Measurements from ENCODE around the gene TAF11.
"Not testable (repeated sequence)": the region's sequence is repeated elsewhere in the genome, so short reads cannot be mapped to it uniquely, and the experiment has no call there.

The TAF11 gene, protein sequence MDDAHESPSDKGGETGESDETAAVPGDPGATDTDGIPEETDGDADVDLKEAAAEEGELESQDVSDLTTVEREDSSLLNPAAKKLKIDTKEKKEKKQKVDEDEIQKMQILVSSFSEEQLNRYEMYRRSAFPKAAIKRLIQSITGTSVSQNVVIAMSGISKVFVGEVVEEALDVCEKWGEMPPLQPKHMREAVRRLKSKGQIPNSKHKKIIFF

DNA sequence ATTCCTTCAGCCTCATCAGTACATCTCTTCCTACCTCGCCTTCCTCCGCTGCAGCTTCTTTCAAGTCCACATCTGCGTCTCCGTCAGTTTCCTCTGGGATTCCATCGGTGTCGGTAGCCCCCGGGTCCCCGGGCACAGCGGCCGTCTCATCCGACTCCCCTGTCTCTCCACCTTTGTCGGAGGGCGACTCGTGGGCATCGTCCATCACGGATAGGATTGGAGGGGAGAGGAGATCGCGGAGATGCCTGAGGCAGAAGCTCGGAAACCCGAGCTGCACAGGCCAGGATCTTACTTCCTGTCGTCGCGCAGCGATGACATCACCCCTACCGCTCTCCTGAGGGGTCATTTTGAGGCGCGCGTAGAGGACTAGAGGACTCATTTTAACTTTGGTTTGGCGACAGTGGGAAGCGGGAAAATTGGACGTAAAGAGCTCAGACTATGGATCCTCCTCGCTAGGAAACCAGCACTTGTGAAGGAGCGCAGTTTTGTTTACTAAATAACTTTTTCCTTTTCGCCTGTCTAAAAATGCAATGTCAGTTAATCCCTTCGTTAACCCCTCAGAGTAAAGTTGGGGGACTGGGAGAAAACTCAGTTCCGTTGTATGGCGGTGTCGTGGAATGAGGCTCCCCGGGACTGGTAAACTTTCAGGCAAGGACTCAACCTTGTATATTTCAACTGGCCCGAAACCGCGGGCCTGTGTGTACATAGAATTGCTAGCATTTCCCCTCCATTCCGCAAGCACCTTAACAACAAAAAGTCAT is at the start of gene TAF11:
TAF11 (minus strand) TSS at position 290 of the 761 bp plus-strand sequence; CDS start at position 205, 85 bp downstream.
- intact Hi-C loops (cut with DNase I) = loop anchor here (5.0 to 10.0 kb wide), 2 partner anchors 131 to 257 kb away; partner anchors contain the start of genes SNRPC and TCP11

DNA sequence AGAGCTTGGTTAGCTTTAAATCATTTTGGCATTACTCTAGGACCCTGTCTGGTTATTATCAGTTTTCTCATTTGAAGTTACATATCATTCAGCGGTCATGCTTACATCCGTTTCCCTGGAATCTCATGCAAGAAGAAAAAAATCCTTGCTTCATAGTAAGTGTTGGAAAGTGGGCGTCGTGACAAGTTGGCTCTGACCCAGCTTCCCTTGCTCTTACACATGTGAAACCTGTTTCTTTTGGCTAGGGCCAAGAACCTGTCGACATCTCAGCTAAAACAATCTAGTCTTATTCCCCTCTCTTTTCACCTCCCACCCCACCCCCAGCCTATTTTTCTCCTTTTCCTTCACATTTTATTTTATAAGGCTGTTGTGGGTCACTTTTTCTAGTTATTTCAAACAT is 46.7 kb upstream of the TAF11 start:
- peak in 1 of 10 donors; percentile 13 for DNase-seq
- intact Hi-C loops (cut with DNase I) = no loop called here

More for the DNA sequence above, at the start of gene TAF11:
- DNase-seq = peak; percentile 88 to 98 (median 92)

DNA sequence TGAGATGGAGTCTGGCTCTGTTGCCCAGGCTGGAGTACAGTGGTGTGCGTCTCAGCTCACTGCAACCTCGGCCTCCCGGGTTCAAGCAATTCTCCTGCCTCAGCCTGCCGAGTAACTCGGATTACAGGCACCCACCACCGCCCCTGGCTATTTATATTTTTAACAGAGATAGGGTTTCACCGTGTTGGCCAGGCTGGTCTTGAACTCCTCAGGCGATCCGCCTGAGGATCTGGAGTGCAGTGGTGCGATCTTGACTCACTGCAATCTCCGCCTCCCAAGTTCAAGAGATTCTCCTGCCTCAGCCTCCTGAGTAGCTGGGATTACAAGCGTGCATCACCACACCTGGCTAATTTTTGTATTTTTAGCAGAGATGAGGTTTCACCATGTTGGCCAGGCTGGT is 44.4 kb upstream of the TAF11 start:
- intact Hi-C loops (cut with DNase I); DNase-seq: not testable (repeated sequence)

DNA sequence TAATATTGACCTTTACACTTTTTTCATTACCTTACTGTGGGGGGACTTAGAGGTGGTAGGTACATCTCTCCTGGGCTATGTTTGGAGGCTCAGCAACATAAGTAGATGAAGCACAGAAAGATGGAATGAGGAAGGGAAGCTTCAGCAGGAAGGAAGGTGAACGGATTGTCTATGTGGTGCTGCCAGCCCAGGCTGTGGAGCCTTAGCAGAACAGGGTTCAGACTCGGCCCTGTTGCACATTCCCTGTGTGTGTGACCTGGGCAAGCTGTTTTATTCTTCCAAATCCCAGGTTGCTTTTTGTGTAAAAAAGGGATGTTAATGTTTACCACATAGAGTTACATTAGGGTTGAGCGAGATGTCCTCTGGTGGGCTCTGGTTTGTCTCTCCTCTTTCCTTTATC is 42.4 kb upstream of the TAF11 start:
- DNase-seq = no peak
- intact Hi-C loops (cut with DNase I) = no loop called here

DNA sequence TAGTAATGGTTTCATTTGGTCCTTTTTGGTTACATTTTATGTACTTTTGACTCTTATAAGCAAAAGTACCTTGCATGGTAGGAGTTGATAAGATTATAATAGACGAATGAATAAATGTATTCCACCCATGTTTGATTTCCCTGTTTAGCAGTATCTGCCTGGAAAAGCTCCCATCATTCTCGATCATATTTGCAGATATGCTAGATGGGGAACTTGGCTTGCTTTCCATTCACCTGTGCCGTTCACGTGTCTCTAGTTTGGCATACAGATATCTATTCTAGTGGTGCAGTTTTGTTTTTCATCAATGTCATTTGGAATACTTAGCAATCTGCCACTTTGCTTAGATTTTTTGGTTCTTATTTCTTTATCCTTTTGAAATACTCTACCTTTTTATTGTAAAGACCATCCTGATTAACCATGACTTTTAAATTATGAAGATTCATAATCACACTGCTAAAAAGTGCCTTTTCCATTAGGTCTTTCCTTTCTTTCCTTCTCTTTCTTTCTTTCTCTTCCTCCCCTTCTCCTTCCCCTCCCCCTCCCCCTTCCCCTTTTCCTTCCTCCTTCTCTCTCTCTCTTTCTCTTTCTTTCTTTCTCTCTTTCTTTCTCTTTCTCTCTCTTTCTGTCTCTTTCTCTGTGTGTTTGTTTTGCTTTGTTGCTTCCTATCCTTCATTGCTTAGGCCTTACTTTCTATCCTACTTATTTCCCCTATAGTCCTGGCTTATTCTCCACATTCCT is 41.6 kb upstream of the TAF11 start:
- intact Hi-C loops (cut with DNase I) = no loop called here

DNA sequence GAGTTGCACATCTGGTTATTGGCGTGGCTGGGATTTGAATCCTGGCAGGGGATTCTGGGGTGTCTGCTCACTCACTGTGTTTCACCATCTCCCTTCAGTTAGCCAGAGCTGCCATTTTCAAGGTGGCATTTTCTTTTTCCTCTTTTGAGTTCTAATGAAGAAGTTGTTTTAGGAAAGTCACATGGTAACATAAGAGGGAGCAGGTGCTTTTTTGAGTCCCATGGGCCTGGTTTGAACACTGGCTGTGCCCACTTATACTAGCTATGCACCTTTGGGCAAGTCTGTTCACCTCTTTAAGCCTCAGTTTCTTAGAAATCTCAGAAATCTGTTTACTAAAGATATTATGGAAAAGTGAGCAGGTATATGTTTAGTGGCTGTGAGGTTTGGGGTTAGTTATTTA is 40.9 kb upstream of the TAF11 start:
- DNase-seq = no peak
- intact Hi-C loops (cut with DNase I) = no loop called here

More for the DNA sequence above, 41.6 kb upstream of the TAF11 start:
- DNase-seq = no peak

DNA sequence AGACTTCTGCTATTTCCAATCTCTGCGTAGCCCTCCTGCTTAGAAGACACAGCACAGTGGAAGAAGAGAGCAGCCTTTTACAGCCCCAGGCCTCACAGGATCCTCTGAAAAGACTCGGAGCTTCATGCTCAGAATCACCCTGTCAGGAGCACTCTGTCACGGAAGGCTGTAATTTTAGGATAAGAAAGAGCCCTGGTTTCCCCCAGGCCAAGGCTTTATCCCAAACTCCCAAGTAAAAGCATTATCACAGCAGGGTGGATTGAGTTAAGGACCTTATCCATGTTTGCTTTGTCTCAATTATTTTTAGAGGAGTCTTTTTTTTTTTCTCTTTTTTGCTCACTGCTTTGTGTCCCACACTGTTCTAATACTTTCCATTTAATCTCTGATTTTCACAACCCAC is 40.4 kb upstream of the TAF11 start:
- DNase-seq = no peak
- intact Hi-C loops (cut with DNase I) = no loop called here

DNA sequence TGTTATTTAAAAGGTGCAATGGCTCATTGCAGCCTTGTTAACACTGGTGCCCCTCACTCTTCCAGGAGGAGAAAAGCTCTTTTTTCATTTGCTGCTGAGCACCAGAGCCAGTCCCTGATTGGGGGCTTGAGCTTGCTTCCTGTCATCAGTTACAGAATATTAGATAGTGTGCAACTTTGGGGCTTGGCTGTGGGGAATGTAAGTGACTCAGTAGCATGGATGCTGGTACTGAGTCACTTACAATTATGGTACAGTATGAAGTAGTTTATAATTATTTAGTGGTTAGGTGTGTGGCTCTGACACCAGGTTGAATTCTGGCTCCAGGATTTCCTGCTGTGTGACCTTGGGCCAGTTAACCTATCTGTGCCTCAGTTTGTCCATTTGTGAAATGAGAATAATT is 38.8 kb upstream of the TAF11 start:
- intact Hi-C loops (cut with DNase I) = no loop called here
- DNase-seq = no peak

DNA sequence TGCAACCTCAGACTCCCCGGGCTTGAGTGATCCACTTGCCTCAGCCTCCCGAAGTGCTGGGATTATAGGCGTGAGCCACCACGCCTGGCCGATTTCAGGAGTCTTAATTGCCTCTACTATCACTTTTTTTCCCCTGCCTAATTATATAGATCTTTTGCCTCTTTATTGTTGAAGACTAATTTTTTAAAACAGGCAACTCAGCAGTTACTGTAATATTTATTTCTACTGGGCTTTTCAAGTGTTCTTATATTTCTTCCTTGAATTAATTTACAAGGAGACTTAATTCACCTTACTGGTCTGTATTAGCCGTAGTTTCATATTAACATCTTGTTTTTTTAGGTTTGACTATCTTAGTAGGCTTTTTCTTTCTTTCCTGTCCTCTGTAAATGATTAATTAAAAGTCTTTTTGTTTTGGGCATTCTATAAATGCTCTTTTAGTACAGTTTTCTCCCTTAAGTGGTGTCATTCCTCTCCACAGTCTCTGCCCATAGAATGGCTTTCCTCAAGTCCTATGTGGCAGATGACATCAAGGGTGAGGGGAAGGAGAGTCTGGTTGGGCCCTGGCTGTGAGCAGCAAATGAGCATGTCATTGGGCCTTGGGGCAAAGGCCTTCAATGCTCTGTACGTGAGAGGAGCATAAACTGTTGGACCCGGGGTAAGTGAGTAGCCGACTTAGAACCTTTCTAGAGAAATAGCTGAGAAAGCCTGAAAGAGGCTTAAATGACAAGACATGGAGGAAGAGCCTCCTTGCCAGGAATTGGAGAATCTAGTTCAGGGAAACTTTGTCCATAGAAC is 37.2 kb upstream of the TAF11 start:
- DNase-seq = no peak
- intact Hi-C loops (cut with DNase I) = no loop called here

DNA sequence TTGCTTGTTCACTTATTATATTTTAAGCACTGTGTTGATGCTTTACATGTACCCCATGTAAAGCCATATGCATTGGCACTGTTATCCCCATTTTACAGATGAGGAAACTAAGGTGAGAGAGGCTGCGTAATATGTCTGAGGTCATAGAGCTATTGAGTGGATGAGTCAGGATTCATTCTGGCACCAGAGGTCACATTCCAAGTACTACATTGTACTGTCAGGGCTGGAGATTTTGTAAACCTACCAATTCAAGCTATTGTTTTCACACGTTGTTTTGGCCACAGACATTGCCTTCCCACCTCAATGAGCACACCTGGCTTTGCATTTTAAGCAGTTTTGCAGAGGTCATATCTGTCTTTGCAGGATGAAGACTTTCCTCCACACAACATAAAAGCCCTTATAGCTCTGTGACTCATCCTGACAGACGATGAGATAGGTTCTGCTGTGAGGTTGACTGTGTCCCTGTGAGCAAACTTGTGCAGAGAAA is 34.4 kb upstream of the TAF11 start:
- DNase-seq = no peak
- intact Hi-C loops (cut with DNase I) = no loop called here

DNA sequence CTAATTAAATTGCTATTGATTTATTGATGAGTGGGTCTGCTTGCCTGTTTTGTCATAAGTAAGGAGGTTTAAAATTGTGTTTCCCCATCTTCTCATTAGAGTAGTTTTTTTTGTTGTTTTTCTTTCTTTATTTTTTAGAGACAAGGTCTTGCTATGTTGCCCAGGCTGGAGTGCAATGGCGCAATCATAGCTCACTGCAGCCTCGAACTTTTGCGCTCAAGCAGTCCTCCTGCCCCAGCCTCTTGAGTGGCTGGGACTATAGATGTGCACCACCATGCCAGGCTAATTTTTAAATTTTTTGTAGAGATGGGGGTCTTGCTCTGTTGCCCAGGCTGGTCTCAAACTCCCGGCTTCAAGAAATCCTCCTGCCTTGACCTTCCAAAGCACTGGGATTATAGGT is 32.3 kb upstream of the TAF11 start:
- DNase-seq = no peak
- intact Hi-C loops (cut with DNase I) = no loop called here

DNA sequence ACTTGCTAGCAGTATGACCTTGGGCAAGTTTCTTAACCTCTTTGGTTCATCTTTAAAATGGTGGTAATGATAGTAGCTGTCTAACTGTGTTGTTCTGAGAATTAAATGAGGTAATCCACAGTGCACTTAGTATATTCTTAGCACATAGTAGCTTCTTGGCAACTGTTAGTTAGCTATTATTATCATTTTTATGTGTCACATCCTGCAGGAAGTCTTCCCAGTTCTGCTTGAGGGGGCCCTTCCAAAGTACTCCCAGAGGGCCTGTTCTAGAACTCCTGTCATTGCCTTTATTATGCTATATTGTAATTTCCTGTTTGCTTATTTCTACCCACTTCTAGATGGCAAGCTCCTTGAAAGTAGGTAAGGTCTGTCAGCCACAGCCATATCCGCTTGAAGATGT is 31.8 kb upstream of the TAF11 start:
- intact Hi-C loops (cut with DNase I) = no loop called here
- no peak for DNase-seq

DNA sequence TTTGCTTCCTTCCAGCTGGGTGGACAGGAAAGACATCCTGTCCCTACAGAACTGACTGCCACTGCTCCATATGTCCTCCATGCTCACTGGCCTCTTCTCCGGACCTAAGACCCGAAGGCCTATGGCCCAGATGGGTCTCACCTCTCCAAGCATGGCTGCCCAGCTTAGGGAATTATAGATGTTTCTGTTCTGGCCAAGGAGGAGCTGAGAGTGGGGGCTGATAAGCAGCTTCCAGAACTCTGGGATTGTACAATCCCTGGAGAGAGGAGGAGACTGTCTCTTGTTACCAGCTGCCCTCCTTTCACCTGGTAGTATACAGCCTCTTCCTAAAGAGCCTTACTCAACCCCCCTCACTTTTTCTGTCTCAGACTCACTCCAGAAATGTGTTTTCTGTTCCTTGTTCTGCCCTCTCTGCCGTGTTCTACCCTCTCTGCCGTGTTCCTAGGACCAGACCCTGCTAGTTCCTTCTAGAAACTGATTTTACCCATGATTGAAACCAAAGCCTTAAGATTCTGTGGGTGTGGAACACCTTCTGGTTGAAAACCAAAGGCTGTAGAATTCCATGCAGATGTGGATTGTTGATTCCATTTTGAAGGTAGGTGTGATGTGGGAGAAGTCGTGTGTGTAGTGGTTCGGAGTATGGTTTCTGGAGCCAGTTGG is 29.9 kb upstream of the TAF11 start:
- DNase-seq = no peak

DNA sequence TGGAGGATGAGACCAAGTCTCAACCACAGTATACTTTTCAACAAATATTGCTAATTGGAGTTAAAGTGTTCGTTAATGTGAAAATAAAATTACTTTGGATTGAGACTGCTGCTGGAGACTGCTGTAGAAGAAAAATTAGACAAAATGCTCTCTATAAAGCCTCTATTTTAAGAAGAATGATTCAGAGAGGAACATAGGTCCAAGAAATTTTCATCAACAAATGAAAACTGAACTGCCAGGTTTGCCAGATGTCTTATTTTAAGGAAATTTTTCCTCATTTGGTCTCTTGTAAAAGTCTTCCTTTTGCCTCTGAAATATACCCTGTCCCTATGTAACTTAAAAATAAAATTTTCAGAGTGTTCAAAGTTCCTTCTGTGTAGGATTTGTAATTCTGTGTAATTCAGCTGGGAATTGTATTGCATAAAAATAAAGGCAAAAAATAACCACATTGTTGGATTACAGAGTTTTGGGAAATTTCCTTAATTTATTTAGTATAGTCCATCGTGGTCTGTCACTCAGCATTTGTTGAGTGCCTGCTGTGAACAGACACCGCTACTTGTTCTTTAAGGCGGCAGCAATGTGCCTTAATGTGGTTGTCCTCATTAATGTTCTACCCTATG is 28.6 kb upstream of the TAF11 start:
- intact Hi-C loops (cut with DNase I) = no loop called here
- DNase-seq = no peak

More for the DNA sequence above, 29.9 kb upstream of the TAF11 start:
- intact Hi-C loops (cut with DNase I) = no loop called here

DNA sequence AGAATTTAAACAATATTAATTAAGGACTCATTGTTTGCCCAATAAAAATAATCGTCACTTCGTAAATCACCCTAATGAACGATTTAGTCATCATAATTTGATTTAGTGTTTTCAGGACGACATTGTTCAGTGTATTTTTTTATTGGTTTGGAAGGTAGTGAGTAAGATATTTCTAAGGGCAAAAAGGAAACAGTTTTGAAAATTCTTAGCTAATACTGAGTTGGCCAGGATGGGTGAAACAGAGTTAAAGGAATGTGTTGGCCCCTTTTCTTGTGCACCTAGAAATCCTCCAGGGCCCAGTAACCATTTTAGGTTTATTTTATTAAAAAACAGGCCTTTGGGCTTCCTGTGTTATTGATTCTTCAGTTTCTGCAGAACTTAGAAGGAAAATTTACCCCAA is 26.5 kb upstream of the TAF11 start:
- no peak for DNase-seq
- intact Hi-C loops (cut with DNase I) = no loop called here

DNA sequence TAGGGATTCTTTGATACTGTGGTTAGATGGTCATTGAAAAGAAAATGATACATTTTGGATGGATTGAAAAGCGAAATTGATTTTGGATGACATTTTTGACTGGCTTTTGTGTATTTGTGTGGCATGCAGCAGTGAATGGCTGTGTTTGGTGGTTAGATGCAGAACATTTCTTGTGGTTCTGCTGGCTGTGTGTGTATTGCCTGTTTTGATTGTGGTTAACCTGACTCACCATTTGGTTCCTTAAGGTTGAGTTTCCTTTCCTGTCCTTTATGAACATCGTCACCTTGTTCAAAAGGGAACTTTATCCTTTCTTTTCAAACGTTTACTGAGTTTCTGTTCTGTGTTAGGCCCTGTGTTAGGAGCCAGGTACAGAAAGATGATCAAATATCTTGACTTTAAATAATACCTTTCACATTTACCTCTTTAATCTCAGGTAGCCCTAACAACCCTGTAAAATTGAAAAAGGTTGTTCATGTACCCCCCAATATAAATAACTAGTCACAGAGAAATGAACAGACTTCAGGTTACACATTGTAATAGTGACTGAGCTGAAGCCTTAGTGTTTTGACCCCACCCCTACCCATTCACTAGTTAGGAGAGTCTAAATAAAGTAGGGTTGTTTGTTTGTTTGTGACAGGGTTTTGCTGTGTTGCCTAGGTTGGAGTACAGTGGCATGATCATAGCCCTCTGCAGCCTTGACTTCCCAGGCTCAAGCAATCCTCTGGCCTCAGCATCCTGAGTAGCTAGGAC is 25.0 kb upstream of the TAF11 start:
- intact Hi-C loops (cut with DNase I) = no loop called here
- DNase-seq = no peak

DNA sequence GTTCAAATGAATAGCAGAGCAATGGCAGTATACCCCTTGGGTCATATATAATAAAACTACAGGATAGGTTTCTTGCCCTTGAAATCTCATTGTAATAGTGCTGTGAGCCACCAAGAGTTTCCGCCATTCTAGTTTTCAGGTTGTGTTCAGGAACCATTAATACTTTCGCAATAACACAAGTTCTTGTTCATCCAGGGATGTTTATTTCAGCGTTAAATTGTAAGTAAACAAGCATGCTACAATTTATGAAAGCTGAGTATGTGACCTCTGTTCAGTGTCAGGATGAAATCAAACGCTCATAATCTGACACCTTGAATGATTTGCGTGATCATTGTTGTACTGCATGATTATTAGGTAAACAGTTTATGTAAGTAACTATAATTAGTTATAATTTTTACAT is 24.0 kb upstream of the TAF11 start:
- DNase-seq = no peak
- intact Hi-C loops (cut with DNase I) = no loop called here

DNA sequence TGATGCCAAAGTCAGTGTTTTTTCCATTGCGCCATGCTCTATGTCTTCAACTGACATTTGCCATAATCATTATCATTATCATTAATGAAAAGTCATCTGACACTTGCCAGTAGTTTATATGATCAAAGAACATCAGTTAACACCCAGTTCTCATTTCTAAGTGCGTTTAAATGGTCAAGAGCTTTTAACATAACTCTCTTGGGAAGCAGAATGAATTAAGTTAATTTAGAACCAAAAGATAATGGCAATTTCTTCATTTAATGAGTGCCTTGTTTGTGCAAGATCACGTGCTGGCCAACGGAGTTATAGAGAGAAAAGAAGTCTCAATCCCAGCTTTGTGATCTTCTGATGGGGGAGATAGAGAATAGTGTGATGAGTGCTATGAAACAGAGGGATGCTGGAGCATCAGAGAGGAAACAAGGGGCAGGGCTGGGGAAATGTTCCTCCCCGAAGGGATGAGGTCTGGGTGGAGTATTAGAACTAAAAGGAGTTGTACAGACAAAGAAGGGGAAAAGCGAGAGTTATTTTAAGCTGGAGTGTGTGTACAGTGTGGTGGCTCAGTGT is 21.6 kb upstream of the TAF11 start:
- intact Hi-C loops (cut with DNase I) = no loop called here
- DNase-seq = no peak

All from posterior cingulate gyrus (tissue), 11 donors.